Measurements from ENCODE around the gene HNF1B.
"Not testable (repeated sequence)": the region's sequence is repeated elsewhere in the genome, so short reads cannot be mapped to it uniquely, and the experiment has no call there.

The HNF1B gene

GRCh38 chr17:37744961-37745800 is at the start of gene HNF1B:
Gene HNF1B (minus strand): TSS chr17:37745059. CDS start chr17:37744884, 175 bp downstream.
- no peak for DNase-seq

GRCh38 chr17:37792787-37793186 is 47.9 kb upstream of the HNF1B start:
- no peak for DNase-seq

- peak; percentile 35 for DNase-seq
Observed at GRCh38 chr17:37791447-37792399, 46.9 kb upstream of the HNF1B start.

GRCh38 chr17:37789771-37790541 is 45.1 kb upstream of the HNF1B start:
- DNase-seq: no peak

GRCh38 chr17:37789021-37789565 is 44.2 kb upstream of the HNF1B start:
- no peak for DNase-seq

- no peak for DNase-seq
Observed at GRCh38 chr17:37788526-37788925, 43.7 kb upstream of the HNF1B start.

- DNase-seq: no peak
Observed at GRCh38 chr17:37787055-37787757, 42.3 kb upstream of the HNF1B start.

- DNase-seq: no peak
Observed at GRCh38 chr17:37786481-37786880, 41.6 kb upstream of the HNF1B start.

- not testable (repeated sequence) for DNase-seq
Observed at GRCh38 chr17:37782460-37782859, 37.6 kb upstream of the HNF1B start.

- no peak for DNase-seq
Observed at GRCh38 chr17:37781451-37781850, 36.6 kb upstream of the HNF1B start.

GRCh38 chr17:37779554-37779953 is 34.7 kb upstream of the HNF1B start:
- DNase-seq: no peak

- DNase-seq: no peak
Observed at GRCh38 chr17:37774504-37774903, 29.6 kb upstream of the HNF1B start.

- no peak for DNase-seq
Observed at GRCh38 chr17:37772982-37773381, 28.1 kb upstream of the HNF1B start.

GRCh38 chr17:37770631-37771518 is 26.0 kb upstream of the HNF1B start:
- peak; percentile 44 for DNase-seq

GRCh38 chr17:37769050-37769449 is 24.2 kb upstream of the HNF1B start:
- DNase-seq: no peak

- no peak for DNase-seq
Observed at GRCh38 chr17:37768438-37768837, 23.6 kb upstream of the HNF1B start.

GRCh38 chr17:37766971-37767370 is 22.1 kb upstream of the HNF1B start:
- no peak for DNase-seq

GRCh38 chr17:37764383-37764782 is 19.5 kb upstream of the HNF1B start:
- no peak for DNase-seq

- DNase-seq: no peak
Observed at GRCh38 chr17:37762666-37763065, 17.8 kb upstream of the HNF1B start.

GRCh38 chr17:37761961-37762360 is 17.1 kb upstream of the HNF1B start:
- DNase-seq: no peak

GRCh38 chr17:37761059-37761458 is 16.2 kb upstream of the HNF1B start:
- DNase-seq: no peak

All from NCI-H1694 treated with DMSO at 0.1 percent for 48 hours (cell line).